Peyer's patch (tissue), 4 donors: ENCODE measurements around the gene SMIM38. TPM values are rescaled to one million over a fixed set of nuclear protein-coding genes. Genes with fewer than 3 reads are reported as not detected.

ENCODE experiments used
- DNase-seq, 3 donors: peaks; one replicate each; pipeline ENCODE4 v3.0.0-alpha.2; 2017 to 2019
- H3K27ac ChIP-seq, 4 donors: fragments of 200-600 bp; sonication (generic); one replicate each; pipeline ENCODE4 v1.5.1; 2016 to 2019
- H3K27me3 ChIP-seq, 2 donors: fragments of 200-600 bp; sonication (generic); one replicate each; pipeline ENCODE4 v1.5.1; 2019
- H3K36me3 ChIP-seq, 3 donors: fragments of 200-600 bp; sonication (generic); one replicate each; pipeline ENCODE4 v1.5.1; 2016 to 2019
- H3K4me1 ChIP-seq, 4 donors: fragments of 200-600 bp; sonication (generic); one replicate each; pipeline ENCODE4 v1.5.1; 2016 to 2019
- H3K4me3 ChIP-seq, 4 donors: fragments of 200-600 bp; sonication (generic); 1 replicate in 3 of 4; 2 replicates in 1 of 4; pipeline ENCODE4 v1.5.1; 2016 to 2019; ENCODE audit warnings: mild to moderate bottlenecking in 1 of 4
- H3K9me3 ChIP-seq, 4 donors: fragments of 200-600 bp; sonication (generic); one replicate each; pipeline ENCODE4 v1.5.1; 2016 to 2019; ENCODE audit warnings: mild to moderate bottlenecking in 1 of 4
- POLR2A ChIP-seq, 2 donors: fragments of 450-650 bp; IDR thresholded peaks; one replicate each; pipeline ENCODE4 v1.5.1; 2017; ENCODE audit warnings: antibody characterized with exemption in 2 of 2, mild to moderate bottlenecking in 2 of 2, moderate library complexity in 2 of 2
- total RNA-seq, 4 donors: library from RNA; depleted of rRNA; stranded (reverse); fragments of >200 nt; gene quantifications; one replicate each; pipeline ENCODE4 v1.1.0, GENCODE V29; 2016
- TF ChIP-seq, protein P1 (sequence below), 6 experiments: fragments of 450-650 bp in 4 of 6; fragments of 200-600 bp in 2 of 6; sonication (generic) in 1 of 6; IDR thresholded peaks; one replicate each; pipeline ENCODE4 v1.5.1; 2017 to 2019; ENCODE audit warnings: antibody characterized with exemption in 6 of 6, mild to moderate bottlenecking in 3 of 6, moderate library complexity in 1 of 6

SMIM38 gene
- total RNA-seq, 4 donors from 2014 or later, result 0.95 to 2.8 TPM; not detected in 2

DNA sequence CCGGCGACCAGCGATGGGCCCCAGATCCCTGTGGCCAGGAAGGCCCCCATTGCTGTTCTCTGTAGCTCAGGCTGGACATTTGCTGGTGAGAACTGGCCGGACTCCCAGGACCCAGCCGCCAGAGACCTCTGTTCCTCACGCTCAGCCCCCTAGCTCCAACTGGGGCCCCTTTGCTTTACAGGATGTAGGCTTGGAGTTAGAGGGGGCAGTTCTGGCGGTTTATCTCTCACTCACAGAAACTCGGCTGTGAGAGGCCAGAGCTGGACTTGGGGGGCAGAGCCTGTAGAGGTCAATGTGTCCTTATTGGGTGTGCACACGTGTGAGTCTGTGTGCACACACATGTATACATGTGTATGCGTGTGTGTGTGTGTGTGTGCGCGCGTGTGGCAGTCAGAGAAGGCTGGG lies 502 bp downstream of the SMIM38 start:
- TF ChIP-seq, protein P1, sequence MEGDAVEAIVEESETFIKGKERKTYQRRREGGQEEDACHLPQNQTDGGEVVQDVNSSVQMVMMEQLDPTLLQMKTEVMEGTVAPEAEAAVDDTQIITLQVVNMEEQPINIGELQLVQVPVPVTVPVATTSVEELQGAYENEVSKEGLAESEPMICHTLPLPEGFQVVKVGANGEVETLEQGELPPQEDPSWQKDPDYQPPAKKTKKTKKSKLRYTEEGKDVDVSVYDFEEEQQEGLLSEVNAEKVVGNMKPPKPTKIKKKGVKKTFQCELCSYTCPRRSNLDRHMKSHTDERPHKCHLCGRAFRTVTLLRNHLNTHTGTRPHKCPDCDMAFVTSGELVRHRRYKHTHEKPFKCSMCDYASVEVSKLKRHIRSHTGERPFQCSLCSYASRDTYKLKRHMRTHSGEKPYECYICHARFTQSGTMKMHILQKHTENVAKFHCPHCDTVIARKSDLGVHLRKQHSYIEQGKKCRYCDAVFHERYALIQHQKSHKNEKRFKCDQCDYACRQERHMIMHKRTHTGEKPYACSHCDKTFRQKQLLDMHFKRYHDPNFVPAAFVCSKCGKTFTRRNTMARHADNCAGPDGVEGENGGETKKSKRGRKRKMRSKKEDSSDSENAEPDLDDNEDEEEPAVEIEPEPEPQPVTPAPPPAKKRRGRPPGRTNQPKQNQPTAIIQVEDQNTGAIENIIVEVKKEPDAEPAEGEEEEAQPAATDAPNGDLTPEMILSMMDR (IDR thresholded peaks at IDR 0.05), result no peak
- no peak for TF ChIP-seq POLR2A (IDR thresholded peaks at IDR 0.05)
- no peak overlapping the region for H3K4me3 ChIP-seq
- no peaks in the 10 kb centered on the region for H3K27me3 ChIP-seq
- no peak for DNase-seq
- H3K27ac ChIP-seq, result no peak overlapping the region
- no peaks in the 10 kb centered on the region for H3K36me3 ChIP-seq
- H3K9me3 ChIP-seq, result no peaks in the 10 kb centered on the region
- peaks cover 0 to 9% (median 0%) of the 10 kb centered on the region in 4 donors for H3K4me1 ChIP-seq

DNA sequence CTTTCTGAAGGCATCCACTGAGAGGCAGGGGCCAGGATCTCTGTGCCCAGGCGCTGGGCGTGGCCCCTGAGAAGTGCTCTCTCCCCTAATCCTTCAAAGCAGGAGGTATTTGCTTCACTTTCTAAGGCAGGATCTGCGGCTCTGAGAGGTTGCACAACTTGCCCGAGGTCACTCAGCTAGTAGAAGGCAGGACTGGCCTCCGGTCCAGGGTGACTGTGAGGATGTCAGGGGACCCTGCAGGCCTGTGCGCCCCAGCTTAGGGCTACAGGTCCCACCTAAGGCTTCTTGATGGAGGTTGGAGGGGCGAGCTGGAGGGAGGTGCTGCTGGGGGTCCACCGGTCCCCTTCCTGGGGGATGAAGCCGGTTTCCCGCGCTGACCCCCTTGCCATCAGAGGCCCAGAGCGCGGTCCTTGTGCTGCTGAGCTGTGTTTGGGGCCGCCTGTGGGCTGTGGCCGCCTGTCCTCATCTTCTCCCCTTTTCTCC lies 979 bp downstream of the SMIM38 start:
- Histone ChIP-seq H3K27ac (peak overlapping the region in 1 of 4 donors; percentile 3), H3K9me3 (no peaks in the 10 kb centered on the region), H3K36me3 (no peaks in the 10 kb centered on the region), H3K4me3 (peak overlapping the region in 1 of 4 donors; percentile 11), H3K27me3 (no peaks in the 10 kb centered on the region), H3K4me1 (peaks cover 0 to 9% (median 0%) of the 10 kb centered on the region in 4 donors)
- no peak for TF ChIP-seq POLR2A (IDR thresholded peaks at IDR 0.05)
- TF ChIP-seq, protein P1 (IDR thresholded peaks at IDR 0.05), result no peak
- no peak for DNase-seq

DNA sequence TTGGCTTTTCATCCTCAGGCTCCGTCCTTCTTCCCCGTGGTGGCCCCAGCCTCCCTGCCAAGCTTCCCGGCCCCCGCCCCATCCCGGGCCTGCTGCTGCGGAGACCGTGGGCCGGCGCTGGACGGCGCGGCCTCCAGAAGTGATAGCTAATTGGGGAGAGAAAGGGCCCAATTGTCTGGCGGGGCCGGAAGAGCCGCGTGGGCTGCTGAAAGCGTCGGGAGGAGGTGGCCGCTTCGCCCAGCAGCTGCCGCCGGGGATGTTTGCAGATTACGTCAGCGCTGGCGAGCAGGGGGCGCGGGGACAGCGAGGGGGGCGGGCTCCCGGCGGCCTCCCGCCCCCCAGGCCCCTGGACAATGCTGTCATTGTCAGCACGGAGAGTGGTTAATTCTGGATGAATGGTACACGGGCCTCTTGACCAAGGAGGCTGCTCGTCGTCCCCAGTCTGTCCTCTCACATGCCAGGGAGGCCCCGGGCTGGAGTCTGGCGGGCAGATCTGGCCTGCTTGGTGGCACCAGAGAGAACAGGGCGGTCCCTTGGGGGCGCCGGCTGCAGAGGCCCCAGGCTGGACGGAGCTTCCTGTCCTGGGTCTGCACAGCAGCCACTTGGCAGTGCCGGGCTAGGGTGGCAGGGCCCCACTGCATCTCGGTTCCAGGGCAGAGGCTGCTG lies 1.6 kb downstream of the SMIM38 start:
- H3K36me3 ChIP-seq, result no peaks in the 10 kb centered on the region
- peak in 1 of 3 donors; percentile 44 for DNase-seq
- H3K27ac ChIP-seq, result peak overlapping the region in 1 of 4 donors; percentile 3
- peak overlapping the region in 1 of 4 donors; percentile 11 for H3K4me3 ChIP-seq
- no peaks in the 10 kb centered on the region for H3K27me3 ChIP-seq
- H3K9me3 ChIP-seq, result no peaks in the 10 kb centered on the region
- no peak for TF ChIP-seq POLR2A (IDR thresholded peaks at IDR 0.05)
- TF ChIP-seq, protein P1 (IDR thresholded peaks at IDR 0.05), result no peak
- peaks cover 0 to 9% (median 0%) of the 10 kb centered on the region in 4 donors for H3K4me1 ChIP-seq

DNA sequence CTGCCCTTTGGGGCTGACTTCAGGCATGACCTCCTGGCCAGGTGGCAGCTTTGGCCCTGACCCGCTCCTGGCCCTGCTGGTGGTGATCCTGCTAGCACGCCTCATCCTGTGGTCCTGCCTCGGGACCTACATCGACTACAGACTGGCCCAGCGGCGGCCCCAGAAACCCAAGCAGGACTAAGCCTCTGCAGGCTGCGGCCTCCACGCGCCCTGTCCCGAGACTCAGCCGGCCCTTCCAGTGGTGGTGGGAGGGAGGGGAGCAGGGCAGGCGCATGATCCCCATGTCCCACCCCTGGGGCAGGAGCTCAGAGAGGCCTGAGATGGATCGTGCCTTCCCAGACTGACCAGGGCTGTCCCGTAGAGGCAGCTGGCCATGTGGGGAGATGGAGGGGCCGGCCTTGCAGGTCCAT lies 2.1 kb downstream of the SMIM38 start:
- H3K27ac ChIP-seq, result no peak overlapping the region
- H3K4me1 ChIP-seq, result peaks cover 0 to 9% (median 0%) of the 10 kb centered on the region in 4 donors
- peak in 1 of 3 donors; percentile 34 for DNase-seq
- no peaks in the 10 kb centered on the region for H3K9me3 ChIP-seq
- no peak overlapping the region for H3K4me3 ChIP-seq
- H3K27me3 ChIP-seq, result no peaks in the 10 kb centered on the region
- no peaks in the 10 kb centered on the region for H3K36me3 ChIP-seq
- TF ChIP-seq, protein P1 (IDR thresholded peaks at IDR 0.05), result no peak
- TF ChIP-seq POLR2A (IDR thresholded peaks at IDR 0.05), result no peak

DNA sequence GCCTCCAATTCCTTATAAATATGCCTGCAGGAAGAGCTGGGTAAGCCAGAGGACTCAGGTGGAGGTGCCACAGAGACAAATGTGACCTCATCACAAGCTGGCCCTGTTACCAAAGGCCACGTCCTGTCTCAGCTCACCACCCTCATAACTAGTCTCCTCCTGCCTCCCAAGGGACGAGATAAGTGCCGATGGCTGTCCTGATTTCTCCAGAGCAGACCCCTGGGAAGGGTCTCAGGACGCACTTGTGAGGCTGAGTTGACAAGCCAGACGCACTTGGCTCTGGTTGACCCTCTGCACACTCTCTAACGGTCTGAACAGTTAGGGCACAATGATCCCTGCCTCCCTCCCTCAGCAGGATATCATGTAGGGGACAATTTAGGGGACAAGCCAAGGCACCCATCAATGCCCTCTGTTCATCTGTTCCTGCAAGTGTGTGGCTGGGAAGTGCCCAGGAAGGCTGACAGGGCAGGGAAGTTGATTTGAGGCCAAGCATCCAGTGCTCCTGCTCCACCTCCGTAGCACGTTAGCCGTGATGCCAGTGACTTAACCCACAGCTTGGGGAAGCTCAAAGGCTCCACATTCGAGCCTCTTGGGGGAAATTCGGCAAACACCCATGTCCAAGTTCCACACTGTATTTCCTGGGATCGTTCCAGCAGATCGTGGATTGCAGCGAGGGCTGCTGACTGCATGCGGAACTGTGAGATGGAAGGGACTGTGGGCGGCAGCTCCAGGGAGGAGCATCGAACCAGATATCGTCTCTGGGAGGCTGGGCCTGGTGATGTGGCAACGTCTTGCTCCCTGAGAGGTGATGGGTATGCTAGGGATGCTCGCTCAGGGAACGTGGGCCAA lies 2.8 kb downstream of the SMIM38 start:
- peak in 1 of 3 donors; percentile 29 for DNase-seq
- no peak overlapping the region for H3K4me3 ChIP-seq
- no peaks in the 10 kb centered on the region for H3K9me3 ChIP-seq
- no peaks in the 10 kb centered on the region for H3K36me3 ChIP-seq
- H3K4me1 ChIP-seq, result peaks cover 0 to 9% (median 0%) of the 10 kb centered on the region in 4 donors
- no peak overlapping the region for H3K27ac ChIP-seq
- TF ChIP-seq, protein P1 (IDR thresholded peaks at IDR 0.05), result no peak
- no peak for TF ChIP-seq POLR2A (IDR thresholded peaks at IDR 0.05)
- no peaks in the 10 kb centered on the region for H3K27me3 ChIP-seq
